ENCODE results near the gene HLCS.
A peak's percentile ranks its signal among the peaks of the same experiment; 100 is the strongest.
"Not testable (repeated sequence)": the region's sequence is repeated elsewhere in the genome, so short reads cannot be mapped to it uniquely, and the experiment has no call there.

Gene HLCS

GRCh38 chr21:36966066-36966820 lies at the start of gene HLCS:
TSS of gene HLCS (minus strand) at chr21:36966669. CDS start at chr21:36966638, 31 bp downstream.
- TF ChIP-seq CTCF (IDR thresholded peaks at IDR 0.05; ENCODE audit: insufficient read depth, low read length, missing control alignments), result peak; percentile 14
- POLR2A ChIA-PET, result interaction anchor here (1.5 kb wide), 1 partner anchor 15 kb away, joined by 4 read pairs; no protein-coding TSS in a partner anchor
- CTCF ChIA-PET, result interaction anchor here (0.7 to 5.7 kb wide), 7 partner anchors 11 to 462 kb away, joined by 3 to 59 read pairs (median 5); no protein-coding TSS in a partner anchor
- H3K4me3 ChIP-seq (ENCODE audit: low read depth, low read length), result peak within 1 kb of the TSS; percentile 75
- no peak for DNase-seq (ENCODE audit: low read depth, low spot score)

GRCh38 chr21:37009740-37010341 lies 43.4 kb upstream of the HLCS start:
- CTCF ChIA-PET, result interaction anchor here (0.6 to 4.6 kb wide), 27 partner anchors 8 to 590 kb away, joined by 3 to 49 read pairs (median 5); no protein-coding TSS in a partner anchor
- TF ChIP-seq CTCF (IDR thresholded peaks at IDR 0.05; ENCODE audit: insufficient read depth, low read length, missing control alignments), result peak; percentile 95
- POLR2A ChIA-PET, result interaction anchor here (0.6 kb wide), 1 partner anchor 20 kb away, joined by 3 read pairs; no protein-coding TSS in a partner anchor
- DNase-seq (ENCODE audit: low read depth, low spot score), result no peak
- H3K4me3 ChIP-seq (ENCODE audit: low read depth, low read length), result peak overlapping the region; percentile 29

GRCh38 chr21:37008724-37009123 lies 42.3 kb upstream of the HLCS start:
- no peak for DNase-seq (ENCODE audit: low read depth, low spot score)
- H3K4me3 ChIP-seq (ENCODE audit: low read depth, low read length), result no peak overlapping the region
- CTCF ChIA-PET, result interaction anchor here (1.3 to 3.5 kb wide), 2 partner anchors 17 to 18 kb away, joined by 4 to 19 read pairs; no protein-coding TSS in a partner anchor
- no peak for TF ChIP-seq CTCF (IDR thresholded peaks at IDR 0.05; ENCODE audit: insufficient read depth, low read length, missing control alignments)
- POLR2A ChIA-PET, result no interaction called here

- no peak for TF ChIP-seq CTCF (IDR thresholded peaks at IDR 0.05; ENCODE audit: insufficient read depth, low read length, missing control alignments)
- POLR2A ChIA-PET, result no interaction called here
- peak within 1 kb of the TSS; percentile 51 for H3K4me3 ChIP-seq (ENCODE audit: low read depth, low read length)
- CTCF ChIA-PET, result interaction anchor here (0.6 to 3.5 kb wide), 8 partner anchors 10 to 502 kb away, joined by 3 to 19 read pairs (median 4); no protein-coding TSS in a partner anchor
- DNase-seq (ENCODE audit: low read depth, low spot score), result no peak
These were observed 40.2 kb upstream of the HLCS start, which contains the start of gene RIPPLY3 for GRCh38 chr21:37006486-37007291. TSS of gene RIPPLY3 (plus strand) at chr21:37006702. CDS start at chr21:37006773, 71 bp downstream.

GRCh38 chr21:37005548-37006485 lies 39.3 kb upstream of the HLCS start:
- TF ChIP-seq CTCF (IDR thresholded peaks at IDR 0.05; ENCODE audit: insufficient read depth, low read length, missing control alignments), result no peak
- DNase-seq (ENCODE audit: low read depth, low spot score), result no peak
- CTCF ChIA-PET, result interaction anchor here (0.6 to 3.5 kb wide), 4 partner anchors 11 to 40 kb away, joined by 3 to 19 read pairs (median 4); no protein-coding TSS in a partner anchor
- POLR2A ChIA-PET, result interaction anchor here (0.7 kb wide), 1 partner anchor 16 kb away, joined by 4 read pairs; no protein-coding TSS in a partner anchor
- peak overlapping the region; percentile 51 for H3K4me3 ChIP-seq (ENCODE audit: low read depth, low read length)

- POLR2A ChIA-PET; H3K4me3 ChIP-seq (ENCODE audit: low read depth, low read length); DNase-seq (ENCODE audit: low read depth, low spot score): not testable (repeated sequence)
- CTCF ChIA-PET, result interaction anchor here (0.8 to 1.0 kb wide), 2 partner anchors 9 to 13 kb away, joined by 3 to 4 read pairs; no protein-coding TSS in a partner anchor
These were observed 37.4 kb upstream of the HLCS start for GRCh38 chr21:37003917-37004316.

GRCh38 chr21:37002851-37003250 lies 36.4 kb upstream of the HLCS start:
- CTCF ChIA-PET, result interaction anchor here (1.4 kb wide), 1 partner anchor 13 kb away, joined by 13 read pairs; no protein-coding TSS in a partner anchor
- DNase-seq (ENCODE audit: low read depth, low spot score); POLR2A ChIA-PET; H3K4me3 ChIP-seq (ENCODE audit: low read depth, low read length): not testable (repeated sequence)

All from AG04449 (cell line).